ENCODE results near the gene TBX15.

TBX15 gene

DNA sequence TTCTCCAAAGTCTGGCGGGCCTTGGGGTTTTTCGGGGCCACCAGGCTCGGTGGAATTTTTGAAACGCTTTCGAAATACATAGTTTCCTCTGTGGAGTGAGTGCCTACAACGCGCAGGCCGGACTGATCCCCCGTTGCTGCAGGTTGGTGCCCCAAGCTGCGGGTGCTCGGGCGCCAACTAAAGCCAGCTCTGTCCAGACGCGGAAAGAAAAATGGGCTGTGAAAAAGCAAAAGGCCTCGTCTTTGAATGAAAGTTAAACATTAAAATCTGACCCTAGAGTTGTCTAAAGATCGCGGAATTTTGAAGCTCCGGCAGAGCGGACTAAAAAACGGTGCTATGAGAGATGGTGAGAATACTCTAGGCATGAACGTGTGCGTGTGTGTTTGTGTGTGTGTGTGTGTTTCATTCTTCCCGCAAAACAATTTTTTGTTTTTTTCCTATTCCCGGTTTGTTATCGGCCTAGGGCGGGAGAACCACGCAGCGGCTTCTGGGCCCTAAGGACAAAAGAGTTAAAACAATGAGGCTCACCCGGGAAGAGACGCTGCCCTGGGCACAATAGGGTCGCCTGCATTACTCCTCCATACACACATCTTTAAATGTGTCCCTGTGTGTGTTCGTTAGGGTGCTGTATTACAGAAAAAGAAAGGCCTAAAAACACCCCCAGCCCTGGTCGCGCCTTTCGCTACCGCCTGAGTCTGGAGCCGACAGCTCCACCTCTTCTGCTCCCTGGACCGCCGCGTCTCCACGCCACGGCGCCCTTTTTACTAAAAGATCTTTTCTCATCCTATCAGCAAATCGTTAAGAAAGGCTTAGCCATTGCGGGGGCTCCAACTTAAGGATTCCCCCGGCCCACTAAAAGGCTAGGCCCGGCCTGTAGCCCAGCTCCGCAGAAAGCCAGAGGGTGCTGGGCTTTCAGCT lies 3.2 kb downstream of the TBX15 start:
- no peak for DNase-seq (ENCODE audit: low spot score)

DNA sequence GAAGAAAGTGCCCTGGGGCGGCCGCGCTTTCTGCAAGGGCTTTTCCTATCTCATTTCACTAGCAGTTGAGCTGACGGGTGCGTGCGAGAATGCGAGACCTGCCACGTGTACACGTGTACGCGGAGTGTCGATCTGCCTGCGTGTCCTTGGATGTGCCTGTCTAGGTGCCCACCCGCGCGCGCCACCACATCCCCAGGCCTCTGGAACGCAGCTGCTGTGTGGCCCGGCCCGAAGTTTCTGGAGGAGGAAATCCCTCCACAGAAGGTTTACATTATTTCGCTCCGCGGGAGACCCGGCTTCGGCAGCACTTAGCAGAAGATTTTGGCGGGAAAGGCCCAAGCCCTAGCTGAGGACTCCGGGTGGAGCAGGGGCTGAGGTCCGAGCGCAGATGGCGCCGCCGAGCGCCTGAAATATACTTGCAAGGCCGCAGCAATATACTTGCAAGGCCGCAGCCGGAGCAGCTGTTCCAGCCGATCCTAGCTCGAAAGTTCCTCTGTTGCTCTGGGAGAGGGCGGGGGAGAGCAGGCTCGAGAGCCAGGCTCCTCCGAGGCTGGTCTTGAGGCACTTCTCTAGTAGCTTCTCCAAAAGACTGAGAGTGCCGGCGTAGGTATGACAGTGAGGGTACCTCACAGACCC lies 3.9 kb downstream of the TBX15 start:
- DNase-seq (ENCODE audit: low spot score) = no peak

DNA sequence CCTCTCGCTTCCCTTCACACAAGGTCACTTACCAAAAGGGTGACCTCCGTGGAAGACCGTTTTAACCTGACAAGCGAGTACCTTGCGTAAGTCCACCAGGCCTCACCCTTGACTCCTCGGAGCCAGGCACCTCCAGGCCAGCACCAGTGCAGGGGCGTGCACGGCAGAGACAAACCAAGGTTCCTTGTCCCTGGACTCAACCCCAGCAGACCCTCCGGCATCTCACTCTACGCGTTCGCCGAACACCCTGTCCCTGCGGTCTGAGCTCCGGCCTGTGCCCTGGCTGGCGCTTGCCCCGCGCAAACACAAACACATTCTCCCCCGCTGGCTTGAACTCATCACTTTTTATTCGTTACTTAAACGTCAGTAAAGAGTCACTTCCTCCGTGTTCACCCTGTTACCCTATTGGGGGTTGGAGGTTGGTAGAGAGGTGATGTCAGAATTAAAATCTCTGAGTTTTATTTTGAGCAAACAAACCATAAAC lies 4.5 kb downstream of the TBX15 start:
- no peak for DNase-seq (ENCODE audit: low spot score)

DNA sequence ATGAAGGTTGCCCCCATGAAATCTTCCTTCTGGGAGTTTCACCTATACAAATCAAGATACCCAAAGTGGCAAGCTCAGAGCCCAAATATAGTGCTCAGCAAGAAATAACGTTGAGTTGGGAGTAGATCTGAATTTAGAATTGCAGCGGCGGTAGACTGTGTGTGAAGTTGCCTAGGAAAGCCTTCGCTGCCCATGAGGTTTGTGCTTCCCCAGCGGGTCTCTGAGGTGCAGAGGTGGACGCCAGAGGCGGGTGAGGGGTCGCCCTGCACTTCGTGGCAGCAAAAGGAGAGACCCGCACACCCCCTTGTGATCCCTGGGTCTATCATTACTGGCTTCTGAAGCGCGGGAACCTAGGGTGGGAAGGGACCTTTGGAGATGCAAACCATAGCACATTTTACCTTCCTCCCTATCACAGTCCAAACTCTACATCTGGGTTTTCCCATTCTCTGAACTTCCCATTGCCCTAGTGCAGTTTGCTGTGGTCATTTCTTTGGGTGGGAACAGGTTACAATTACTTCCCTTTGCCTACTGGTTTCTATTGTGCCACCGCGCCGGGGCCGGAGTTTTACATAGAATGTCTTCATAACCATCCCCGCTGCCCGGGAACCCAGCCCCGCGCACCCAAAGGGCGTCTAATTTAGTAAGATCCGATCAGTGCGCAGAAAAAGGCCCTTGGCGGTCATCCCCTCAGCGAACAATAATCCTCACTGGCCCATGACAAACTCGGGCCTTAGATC lies 5.2 kb downstream of the TBX15 start:
- no peak for DNase-seq (ENCODE audit: low spot score)

DNA sequence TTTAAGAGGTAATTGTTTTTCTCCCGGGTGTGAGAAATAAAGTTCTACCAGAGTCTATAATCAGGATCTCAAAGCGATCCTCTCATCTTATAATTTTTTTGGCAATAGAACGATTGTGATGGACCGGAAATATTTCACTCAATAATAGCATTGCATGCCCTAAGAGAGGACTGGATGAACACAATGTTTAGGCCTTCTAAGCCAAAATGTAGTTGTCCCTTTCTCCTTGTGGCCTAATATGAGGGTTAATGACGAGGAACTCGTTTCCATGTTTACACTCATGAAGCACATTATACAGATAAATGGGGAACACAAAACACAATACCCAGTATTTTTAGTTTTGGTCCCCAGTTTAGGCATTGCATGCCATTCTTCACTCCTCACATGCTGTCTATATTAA lies 5.9 kb downstream of the TBX15 start:
- no peak for DNase-seq (ENCODE audit: low spot score)

DNA sequence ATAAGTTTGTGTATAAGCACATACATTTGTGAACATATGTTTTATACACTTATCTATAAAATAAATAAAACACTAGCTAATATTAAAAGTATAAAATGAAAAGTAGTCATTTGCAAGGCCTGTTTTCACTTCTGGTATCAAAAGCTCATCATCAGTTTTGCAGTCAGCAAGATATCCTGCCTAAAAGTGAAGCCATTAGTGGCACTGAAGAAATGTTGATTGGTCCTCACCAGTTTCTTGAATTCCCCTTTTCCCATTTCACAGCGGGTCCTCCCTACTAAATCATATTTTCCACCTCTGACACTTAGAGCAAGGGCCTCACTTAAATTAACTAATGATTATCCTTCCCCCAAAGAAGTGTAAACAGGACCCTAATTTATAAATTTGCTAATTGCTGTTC lies 6.7 kb downstream of the TBX15 start:
- DNase-seq (ENCODE audit: low spot score) = no peak

DNA sequence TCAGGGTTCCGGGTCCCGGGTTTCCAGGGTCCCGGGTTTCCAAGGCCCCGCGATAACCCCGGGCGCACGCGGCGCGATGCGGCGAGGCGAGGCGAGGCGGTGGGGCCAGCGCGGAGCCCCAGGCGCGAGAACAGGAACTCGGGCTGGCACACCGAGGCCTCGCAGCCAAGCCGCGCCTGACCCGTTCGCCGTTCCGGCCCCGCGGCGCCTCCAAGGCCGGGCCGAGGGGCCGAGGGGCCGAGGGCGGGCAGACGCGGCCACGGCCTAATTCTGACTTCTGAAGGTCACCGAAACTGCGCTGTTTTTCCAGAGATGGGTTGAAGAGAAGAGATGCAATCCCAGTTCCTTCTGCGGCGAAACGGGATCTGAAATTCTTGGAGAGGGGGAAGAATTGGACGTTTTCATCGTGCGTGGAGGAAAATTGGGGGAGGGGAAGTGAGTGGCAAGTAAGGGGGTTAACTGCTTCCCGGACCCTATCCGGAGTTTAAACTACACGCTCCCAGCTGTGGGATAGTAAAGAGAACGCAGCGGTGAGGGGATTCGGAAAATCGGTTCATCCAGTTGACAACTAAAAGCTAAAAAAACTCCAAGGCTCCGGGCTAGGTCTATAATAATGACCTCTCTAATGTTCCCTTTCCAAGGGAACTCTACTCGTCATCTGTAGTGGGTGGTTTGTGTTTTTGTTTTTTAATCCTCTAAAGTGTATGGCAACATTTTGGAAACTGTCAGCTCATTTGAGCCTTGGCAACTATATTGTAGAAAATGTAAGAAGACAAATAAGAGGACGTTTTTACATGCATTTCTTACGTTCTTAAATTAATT lies 8.2 kb downstream of the TBX15 start:
- DNase-seq (ENCODE audit: low spot score) = no peak

DNA sequence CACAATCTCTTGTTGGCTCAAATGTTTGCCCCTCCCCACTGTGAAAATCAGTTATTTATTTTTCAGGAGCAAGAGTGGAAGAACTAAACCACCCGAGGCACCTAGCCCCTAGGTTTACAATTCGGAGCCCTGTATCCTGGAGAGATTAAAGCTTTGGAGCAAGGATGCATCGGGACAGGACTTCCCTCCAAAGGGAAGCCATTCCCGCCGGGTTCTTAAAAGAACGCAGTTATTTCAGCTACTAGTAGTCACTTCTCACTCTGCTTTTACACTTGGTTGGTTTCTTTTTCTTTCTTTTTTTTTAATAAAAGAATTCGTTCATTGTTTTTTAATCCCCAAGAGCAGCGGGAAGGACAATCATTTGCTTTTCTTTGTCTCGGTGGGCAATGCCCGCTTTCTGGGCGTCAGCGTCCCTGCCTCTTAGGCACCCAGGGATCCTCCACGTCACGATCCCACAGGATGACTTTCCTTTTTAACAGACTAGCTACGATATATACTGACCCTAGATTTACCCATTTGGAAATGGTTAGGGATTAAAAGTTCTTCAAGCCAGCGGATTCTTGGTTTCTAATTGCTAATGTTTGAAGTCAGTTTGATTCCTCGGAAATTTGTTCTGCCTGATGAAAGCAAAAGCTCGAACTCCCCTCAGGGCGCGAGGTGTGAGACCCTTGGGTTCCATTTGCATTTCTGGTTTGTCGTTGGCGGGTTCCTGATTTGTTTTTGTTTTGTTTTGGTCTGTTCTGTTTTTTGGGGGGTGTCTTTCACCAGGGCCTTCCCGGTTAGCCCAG lies 9.0 kb downstream of the TBX15 start:
- DNase-seq (ENCODE audit: low spot score) = no peak

DNA sequence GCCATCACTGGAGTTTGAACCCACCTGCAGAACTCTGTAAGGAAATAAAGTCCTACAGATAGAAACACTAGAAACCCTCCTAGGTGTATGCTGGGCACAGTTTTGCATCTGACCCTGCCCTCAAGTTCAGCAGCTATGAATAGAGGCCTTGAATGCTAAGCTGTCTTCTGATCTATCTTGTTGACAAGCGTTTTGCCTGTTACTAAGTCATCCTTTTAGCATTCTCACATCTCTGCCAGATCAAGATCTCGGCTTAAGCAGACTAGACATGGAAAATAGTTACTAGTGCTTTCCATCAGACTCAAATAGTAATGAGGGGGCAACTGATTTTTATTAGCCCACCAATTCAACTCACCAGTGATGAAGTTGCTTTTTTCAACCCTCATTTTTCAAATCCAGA lies 10.5 kb downstream of the TBX15 start:
- no peak for DNase-seq (ENCODE audit: low spot score)

DNA sequence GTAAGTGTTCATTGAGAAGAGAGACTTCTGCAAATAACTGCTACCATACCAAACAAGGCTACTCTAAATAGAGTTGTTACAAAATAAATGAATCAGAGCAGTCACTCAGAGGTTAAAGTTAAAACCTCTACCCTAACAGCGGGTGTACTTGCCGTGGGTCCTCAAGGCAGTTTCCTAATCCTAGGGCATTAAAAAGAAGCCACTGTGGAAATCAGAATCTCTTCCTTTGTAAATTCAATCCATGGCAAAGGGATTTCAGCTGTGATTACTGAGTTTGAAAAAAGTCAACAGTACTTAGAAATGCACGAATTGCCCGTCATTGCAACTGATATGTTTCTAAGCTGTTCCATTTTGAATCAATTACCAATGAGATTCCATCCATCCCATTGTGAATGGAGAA lies 13.5 kb downstream of the TBX15 start:
- no peak for DNase-seq (ENCODE audit: low spot score)

DNA sequence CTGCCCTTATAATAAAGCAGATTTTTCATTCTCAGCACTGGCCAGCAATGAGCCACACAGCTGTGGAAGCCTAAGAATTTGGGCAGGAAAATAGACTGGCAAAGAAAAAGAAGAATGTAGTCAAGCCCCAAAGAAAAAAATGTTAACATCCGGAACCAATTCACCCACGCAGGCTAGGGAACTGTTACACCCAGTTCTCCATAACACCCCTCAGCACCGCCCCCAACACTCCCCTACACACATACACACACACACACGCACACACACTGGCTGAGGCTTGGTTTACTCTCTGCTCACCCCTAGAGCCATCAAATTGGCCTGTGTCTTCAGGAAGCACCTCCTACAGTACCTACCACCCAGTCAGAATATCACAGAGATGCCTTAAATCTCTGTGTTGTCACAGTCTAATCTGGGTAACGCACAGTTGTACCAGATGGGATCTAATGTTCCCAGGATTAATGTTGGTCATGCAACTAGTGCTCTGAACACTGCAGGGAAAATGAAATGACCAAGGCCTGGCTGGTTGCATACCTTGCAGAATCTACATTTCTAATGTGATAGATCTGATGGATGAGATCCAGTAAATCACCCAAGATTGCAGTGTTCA lies 14.5 kb downstream of the TBX15 start:
- no peak for DNase-seq (ENCODE audit: low spot score)

DNA sequence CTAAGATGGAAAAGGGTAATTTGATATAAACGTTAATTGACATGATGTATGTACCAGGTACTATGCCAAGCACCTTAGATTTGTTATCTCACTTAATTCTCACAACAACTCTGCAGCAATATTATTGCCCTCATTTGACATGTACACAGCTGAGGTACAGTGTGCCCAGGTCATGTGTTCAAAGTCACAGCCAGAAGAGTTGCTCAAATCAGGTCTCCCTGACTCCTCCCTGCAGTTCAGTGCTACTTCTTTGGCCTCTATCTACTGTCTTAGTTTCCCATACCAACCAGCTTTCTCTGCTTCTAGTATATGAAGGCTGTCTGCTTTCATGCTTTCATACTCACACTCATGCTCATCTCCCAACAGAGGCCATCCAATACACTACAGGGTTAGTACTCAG lies 15.1 kb downstream of the TBX15 start:
- no peak for DNase-seq (ENCODE audit: low spot score)

DNA sequence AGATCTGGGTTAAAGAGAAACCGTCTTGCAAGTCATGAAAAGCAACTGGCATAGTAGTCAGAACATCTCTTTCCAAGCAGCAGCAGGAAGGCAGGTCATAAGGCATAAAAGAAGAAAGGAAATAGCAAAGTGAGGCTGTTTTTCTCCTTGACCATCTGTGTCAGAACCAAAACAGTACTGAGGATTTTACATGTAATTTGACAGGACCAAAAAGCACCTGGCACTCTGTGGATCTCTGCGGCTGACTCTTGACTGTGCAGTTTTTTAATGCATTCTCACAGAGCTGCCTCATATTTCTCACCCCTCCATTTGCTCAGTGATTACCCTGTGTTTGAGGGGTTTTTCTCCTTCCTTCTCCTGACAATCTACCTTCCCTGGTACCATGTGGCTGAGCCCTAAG lies 17.7 kb downstream of the TBX15 start:
- DNase-seq (ENCODE audit: low spot score) = no peak

DNA sequence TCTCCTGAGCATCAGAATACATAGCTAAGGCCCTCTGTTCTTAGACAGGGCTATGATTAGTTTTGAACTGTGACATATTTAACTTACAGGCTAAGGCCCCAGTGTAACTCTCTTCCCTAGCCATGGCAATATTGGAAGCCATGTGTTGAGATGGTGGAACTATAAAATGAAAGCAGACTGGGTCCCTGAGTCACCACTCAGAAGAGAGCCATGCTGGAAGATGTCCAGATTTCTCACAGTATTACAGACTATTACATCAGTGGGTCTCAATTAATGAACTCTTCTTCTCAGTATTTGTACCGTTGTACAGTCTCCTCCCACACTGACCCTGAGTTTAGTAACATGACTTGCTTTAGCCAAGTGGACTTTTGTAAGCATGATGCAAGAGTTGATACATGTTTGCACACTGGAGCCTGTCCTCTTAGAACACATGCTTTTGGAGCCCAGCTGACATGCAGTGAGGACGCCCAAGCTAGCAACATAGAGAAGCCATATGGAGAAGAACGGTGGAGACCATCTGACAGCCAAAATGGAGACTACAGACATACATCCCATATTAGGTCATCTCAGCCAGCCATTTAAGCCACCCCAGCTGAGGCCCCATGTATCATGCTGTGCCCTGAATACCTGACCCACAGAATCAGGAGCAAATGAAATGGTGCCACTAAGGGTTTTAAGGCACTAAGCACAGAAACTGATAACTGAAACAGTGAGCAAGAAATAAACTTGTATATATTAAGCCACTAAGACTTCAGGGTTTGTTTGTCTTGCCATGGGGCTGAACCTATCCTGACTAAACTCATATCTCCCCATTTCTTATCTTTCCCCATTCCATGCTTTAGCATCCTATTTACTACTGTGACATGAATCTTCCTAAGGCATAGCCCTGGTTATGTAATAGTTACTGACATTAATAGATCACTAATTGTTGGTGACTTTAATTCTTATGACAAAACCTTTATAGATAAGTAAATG lies 24.4 kb downstream of the TBX15 start:
- no peak for DNase-seq (ENCODE audit: low spot score)

DNA sequence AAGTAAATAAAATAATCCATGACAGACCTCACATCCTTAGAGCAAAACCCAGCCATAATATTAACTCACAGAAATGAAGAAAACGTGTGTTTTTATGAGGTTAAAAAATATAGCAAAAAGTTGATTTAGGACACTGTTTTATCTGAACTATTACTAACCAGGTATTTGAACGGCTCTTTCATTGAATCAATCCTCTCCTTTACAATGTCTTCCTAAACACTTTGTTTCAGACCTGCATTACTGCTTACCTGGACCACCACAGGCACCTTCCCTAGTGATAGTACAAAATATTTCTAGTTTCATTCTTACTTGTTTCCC lies 25.0 kb downstream of the TBX15 start:
- DNase-seq (ENCODE audit: low spot score) = no peak

DNA sequence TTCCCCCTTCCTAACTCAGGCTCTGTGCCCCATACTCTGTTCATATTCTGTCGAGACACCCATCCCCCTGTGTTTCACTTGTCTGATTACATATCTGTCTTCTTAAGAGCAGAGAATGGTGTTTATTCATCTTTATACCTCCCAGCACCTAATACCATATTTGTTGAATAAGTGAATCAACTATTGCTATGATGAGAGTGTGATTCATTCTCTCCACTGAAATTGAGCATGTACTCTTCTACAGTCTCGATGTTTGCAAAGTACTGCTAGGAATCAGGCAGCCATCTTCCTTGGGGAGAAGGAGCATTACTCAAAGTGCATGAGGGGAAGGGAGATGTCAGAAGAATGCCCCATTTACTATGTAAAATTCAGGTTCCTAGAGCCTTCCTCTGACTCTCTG lies 27.0 kb downstream of the TBX15 start:
- no peak for DNase-seq (ENCODE audit: low spot score)

DNA sequence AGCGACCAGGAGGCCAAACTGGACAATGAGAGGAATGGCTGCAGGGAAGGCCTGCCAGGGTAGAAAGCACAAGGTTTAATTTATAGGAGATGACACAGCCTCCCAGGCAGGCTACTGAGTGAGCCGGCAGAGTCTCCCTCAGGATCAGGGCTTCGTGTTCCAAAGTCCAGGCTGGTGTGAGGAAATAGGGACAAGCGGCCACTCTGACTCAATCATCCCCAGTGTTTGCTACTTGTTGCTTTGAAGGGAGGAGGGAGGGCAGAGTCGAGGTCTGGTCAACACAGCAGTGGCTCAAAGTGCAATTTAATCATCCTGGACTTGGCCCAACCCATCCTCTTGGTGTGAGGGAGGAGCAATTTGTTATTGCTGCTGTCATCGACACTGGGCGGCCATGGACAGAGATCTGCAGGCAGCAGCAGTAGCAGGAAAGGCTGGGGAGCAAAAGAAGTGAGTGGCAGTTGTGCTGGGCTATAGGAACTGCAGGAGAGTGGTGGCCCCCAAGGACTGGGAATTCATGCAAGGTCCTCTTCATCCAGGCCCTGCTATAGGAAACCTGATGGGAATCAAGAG lies 27.5 kb downstream of the TBX15 start:
- DNase-seq (ENCODE audit: low spot score) = no peak

DNA sequence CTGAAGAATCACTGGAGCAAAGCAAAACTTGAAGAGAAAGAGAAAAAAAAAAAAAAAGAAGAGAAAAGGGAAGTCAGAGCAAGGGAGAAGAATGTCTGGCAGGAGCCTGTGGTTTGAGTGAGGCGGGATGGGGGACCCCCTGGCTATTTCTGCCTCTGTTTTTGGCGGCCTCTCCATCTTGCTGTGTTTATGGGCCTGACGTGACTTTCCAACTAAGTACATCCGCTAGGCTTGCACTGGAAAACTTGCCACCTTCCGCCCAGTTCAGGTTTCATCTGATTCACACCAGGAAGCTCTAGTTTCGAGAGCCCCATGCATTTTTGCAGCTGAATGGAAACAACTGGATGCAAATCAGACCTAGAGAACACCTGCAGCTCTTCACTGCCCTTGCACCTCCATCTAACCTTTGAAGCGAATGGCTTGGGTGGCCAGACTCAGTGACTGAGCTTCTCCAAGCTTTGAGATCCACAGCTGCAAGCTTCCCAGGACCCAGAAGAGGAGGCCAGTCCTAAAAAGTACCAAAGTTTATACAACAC lies 28.0 kb downstream of the TBX15 start:
- DNase-seq (ENCODE audit: low spot score) = no peak
